ENCODE measurements around the gene INPP1.

Gene INPP1

GRCh38 chr2:190408538-190409271, 65.3 kb downstream of the INPP1 start:
- peak; percentile 45 to 58 for DNase-seq (ENCODE audit: low read depth in 2 of 2)

GRCh38 chr2:190409616-190410015, 66.2 kb downstream of the INPP1 start:
- no peak for DNase-seq (ENCODE audit: low read depth in 2 of 2)

GRCh38 chr2:190410166-190410565, 66.8 kb downstream of the INPP1 start:
- DNase-seq (ENCODE audit: low read depth in 2 of 2), result no peak

GRCh38 chr2:190412966-190413365, 69.6 kb downstream of the INPP1 start:
- no peak for DNase-seq (ENCODE audit: low read depth in 2 of 2)

GRCh38 chr2:190413421-190413820, 70.0 kb downstream of the INPP1 start:
- DNase-seq (ENCODE audit: low read depth in 2 of 2), result no peak

DNA sequence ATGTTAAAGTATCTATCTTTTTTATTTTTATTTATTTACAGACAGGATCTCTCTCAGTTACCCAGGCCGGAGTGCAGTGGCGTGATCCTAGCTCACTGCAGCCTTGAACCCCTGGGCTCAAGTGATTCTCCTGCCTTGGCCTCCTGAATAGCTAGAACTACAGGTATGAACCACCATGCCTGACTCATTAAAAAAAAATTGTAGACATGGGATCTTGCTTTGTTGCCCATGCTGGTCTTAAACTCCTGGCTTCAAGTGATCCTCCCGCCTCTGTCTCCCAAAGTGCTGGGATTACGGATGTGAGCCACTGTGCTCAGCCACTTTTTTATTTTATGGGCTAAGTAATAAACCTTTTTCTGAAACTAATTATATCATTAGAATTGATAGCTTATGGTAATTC, 71.9 kb downstream of the INPP1 start:
- no peak for DNase-seq (ENCODE audit: low read depth in 2 of 2)

DNA sequence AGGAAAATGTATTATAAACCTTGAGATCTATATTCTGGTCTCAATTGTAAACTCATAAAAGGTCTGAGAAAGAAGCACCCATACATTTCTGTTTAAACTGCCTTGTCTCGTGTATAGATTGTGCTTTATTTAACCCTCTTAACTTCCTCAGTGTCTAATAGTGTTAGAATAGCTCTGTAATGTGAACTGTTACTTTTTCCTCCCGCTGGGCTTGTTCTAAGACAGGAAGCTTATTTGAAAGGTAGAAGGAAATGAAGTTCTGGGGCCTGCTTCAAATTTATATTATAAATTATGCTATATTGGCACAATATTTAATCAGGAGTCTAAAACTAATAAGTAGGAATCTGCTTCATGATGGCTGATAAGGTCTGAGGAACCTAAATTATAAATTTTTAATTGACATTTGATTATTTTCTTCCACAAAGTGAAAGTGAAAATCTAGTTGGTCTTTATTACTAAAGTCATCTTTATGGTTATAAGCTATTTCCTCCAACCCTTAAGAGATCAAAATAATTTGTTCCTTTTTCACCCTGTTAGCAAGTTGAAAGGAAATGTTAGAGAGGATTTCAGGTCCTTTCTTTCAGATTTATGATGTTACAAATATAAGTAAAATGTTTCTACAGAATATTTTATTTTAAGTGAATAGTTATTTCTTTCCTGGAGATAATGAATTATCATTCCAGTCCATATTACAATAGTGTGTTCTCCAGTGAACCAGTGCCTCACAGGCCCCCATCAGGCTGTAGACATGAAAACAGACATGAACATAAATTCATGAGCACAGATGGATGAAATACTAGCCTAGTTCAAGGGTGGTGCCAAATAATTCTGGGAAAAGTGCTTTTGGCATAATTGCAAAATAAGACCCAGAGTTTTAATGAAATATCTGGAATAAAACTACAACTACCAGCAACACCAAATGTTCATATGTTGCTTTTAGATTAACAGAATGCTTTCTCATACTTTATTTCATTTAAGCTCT, 72.7 kb downstream of the INPP1 start:
- DNase-seq (ENCODE audit: low read depth in 2 of 2), result no peak

GRCh38 chr2:190417045-190417842, 73.9 kb downstream of the INPP1 start:
- DNase-seq (ENCODE audit: low read depth in 2 of 2), result no peak

DNA sequence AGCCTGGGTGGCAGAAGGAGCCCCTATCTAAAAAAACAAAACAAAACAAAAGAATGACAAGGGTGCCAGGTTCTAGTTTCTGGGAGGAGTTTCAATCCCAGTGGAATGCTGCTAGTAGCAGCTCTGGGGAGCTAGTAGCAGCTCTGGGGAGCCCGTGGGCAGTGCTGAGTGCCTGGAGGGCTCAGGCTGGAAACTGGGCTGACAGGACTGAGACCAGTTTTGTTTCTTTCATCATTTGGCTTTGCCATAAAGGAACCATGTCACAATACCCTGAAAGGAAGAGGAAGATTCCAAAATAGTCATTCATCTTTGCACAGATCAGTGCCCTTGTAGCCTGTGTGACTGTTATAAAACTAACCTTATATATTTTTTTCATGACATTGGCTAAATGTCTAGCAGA, 75.3 kb downstream of the INPP1 start:
- DNase-seq (ENCODE audit: low read depth in 2 of 2), result no peak

- DNase-seq (ENCODE audit: low read depth in 2 of 2), result no peak
These were observed 77.4 kb downstream of the INPP1 start for GRCh38 chr2:190420801-190421200.

Measured in stimulated activated CD8-positive, alpha-beta memory T cell treated with anti-CD3 and anti-CD28 coated beads, Interleukin-2, amount 100 ng/mL, for 1 hour (primary cell).